Smooth muscle cell of trachea (primary cell): ENCODE measurements around the gene ACBD6. TPM values are rescaled to one million over a fixed set of nuclear protein-coding genes. Genes with fewer than 3 reads are reported as not detected.

Source experiments
- total RNA-seq: library from RNA; depleted of rRNA; stranded (reverse); fragments of >200 nt; gene quantifications from 2 replicates; pipeline ENCODE4 v1.2.1, GENCODE V29; 2014

The ACBD6 gene
- 56.4 and 72.6 TPM in 2 replicates for total RNA-seq

GRCh38 chr1:180502361-180503279 is at the start of gene ACBD6:
TSS of gene ACBD6 (minus strand) at chr1:180502577. CDS start at chr1:180502266, 311 bp downstream.

Other genes starting within 250 kb of the ACBD6 start
- gene OVAAL, start 56.4 kb upstream of the ACBD6 start, total RNA-seq: not detected in 2 replicates
- gene XPR1, start 129.4 kb upstream of the ACBD6 start, total RNA-seq: 20.1 and 28.0 TPM in 2 replicates